Activated CD8-positive, alpha-beta memory T cell treated with anti-CD3 and anti-CD28 coated beads, Interleukin-2, amount 50 U/mL, for 48 hours (primary cell): ENCODE measurements around the gene PODXL2.
"Not testable (repeated sequence)": the region's sequence is repeated elsewhere in the genome, so short reads cannot be mapped to it uniquely, and the experiment has no call there.

ENCODE experiments used
- DNase-seq: peaks from one replicate; pipeline ENCODE4 v3.0.0-alpha.2; 2020

Gene PODXL2

GRCh38 chr3:127690823-127691452 is 62.0 kb downstream of the PODXL2 start:
- DNase-seq: no peak

- no peak for DNase-seq
Measured at GRCh38 chr3:127691489-127691888, 62.5 kb downstream of the PODXL2 start.

GRCh38 chr3:127691974-127692373 is 63.0 kb downstream of the PODXL2 start:
- DNase-seq: no peak

- DNase-seq: no peak
Measured at GRCh38 chr3:127692501-127693335, 63.7 kb downstream of the PODXL2 start.

GRCh38 chr3:127693336-127693843 is 64.4 kb downstream of the PODXL2 start:
- DNase-seq: no peak

- no peak for DNase-seq
Measured at GRCh38 chr3:127694467-127695215, 65.7 kb downstream of the PODXL2 start.

GRCh38 chr3:127697551-127698240 is 68.7 kb downstream of the PODXL2 start:
- DNase-seq: peak; percentile 65

- no peak for DNase-seq
Measured at GRCh38 chr3:127698286-127698685, 69.3 kb downstream of the PODXL2 start.

GRCh38 chr3:127698691-127699415 is 69.9 kb downstream of the PODXL2 start:
- DNase-seq: no peak

GRCh38 chr3:127699416-127700300 is 70.7 kb downstream of the PODXL2 start:
- DNase-seq: no peak

- DNase-seq: no peak
Measured at GRCh38 chr3:127700406-127700805, 71.4 kb downstream of the PODXL2 start.

- no peak for DNase-seq
Measured at GRCh38 chr3:127701280-127701911, 72.4 kb downstream of the PODXL2 start.

- no peak for DNase-seq
Measured at GRCh38 chr3:127702151-127702578, 73.2 kb downstream of the PODXL2 start.

GRCh38 chr3:127704840-127705239 is 75.9 kb downstream of the PODXL2 start:
- DNase-seq: not testable (repeated sequence)

GRCh38 chr3:127706312-127706711 is 77.3 kb downstream of the PODXL2 start:
- DNase-seq: no peak

- no peak for DNase-seq
Measured at GRCh38 chr3:127706785-127707351, 77.9 kb downstream of the PODXL2 start.

GRCh38 chr3:127707851-127708411 is 78.9 kb downstream of the PODXL2 start:
- DNase-seq: no peak

- DNase-seq: no peak
Measured at GRCh38 chr3:127708837-127709236, 79.9 kb downstream of the PODXL2 start.

GRCh38 chr3:127709320-127710060 is 80.5 kb downstream of the PODXL2 start:
- no peak for DNase-seq
